Suprapubic skin (tissue), 3 donors: ENCODE results near the gene MCF2L.

ENCODE experiments used
- EP300 ChIP-seq: sonication (generic); formaldehyde crosslinking; IDR thresholded peaks from one replicate; pipeline ENCODE4 v1.6.1; 2017; ENCODE audit warnings: antibody characterized with exemption
- POLR2A ChIP-seq, 2 donors: fragments of 450-650 bp; IDR thresholded peaks; one replicate each; pipeline ENCODE4 v1.6.1; 2017; ENCODE audit warnings: antibody characterized with exemption in 2 of 2, mild to moderate bottlenecking in 2 of 2, moderate library complexity in 2 of 2
- TF ChIP-seq, protein P1 (sequence below), 2 donors: fragments of 200-600 bp in 1 of 2; fragments of 450-650 bp in 1 of 2; sonication (generic) in 1 of 2; IDR thresholded peaks; one replicate each; pipeline ENCODE4 v1.5.1; 2016 to 2019; ENCODE audit warnings: antibody characterized with exemption in 2 of 2, mild to moderate bottlenecking in 1 of 2, moderate library complexity in 1 of 2

DNA sequence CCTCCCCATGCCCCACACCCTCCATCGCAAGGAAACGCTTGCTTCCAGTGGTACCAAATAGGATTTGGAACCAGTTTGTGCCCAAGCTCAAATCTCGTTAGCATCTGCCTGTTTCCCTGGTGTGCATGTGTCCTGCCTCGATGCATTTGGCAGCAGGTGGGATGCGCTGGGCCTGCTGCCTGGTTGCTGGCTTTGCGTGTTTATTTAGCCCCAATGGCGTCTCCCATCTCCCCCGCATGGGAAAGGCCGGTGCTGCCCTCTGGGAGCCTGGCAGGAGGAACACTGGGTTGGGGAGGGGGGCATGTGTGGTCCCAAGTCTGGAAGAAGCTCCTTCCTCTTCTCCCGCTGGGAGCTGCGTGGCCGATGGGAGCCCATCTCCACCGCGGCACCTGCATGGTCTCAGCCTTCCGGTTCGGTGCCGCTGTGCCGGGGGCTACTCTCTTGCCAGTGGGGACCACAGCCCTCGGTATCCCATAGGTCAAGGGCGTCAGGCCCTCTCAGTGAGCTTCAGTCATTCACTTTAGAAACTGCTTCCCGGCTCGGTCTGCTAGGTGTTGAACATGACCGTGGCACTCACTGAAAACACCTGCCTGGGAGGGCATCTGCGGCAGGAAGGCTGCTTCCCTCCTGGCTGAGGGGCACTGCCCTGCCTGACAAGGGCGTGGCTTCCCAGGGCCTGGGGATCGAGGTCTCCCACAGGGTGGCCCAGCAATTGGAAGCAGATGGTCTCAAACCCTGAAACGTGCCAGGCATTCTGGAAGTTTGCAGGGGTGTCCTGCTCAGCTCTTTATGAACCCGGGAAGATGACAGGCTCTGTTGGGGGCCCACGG, 124.8 kb downstream of the MCF2L start:
- TF ChIP-seq POLR2A (IDR thresholded peaks at IDR 0.05) (no peak), EP300 (no peak)
- TF ChIP-seq, protein P1, sequence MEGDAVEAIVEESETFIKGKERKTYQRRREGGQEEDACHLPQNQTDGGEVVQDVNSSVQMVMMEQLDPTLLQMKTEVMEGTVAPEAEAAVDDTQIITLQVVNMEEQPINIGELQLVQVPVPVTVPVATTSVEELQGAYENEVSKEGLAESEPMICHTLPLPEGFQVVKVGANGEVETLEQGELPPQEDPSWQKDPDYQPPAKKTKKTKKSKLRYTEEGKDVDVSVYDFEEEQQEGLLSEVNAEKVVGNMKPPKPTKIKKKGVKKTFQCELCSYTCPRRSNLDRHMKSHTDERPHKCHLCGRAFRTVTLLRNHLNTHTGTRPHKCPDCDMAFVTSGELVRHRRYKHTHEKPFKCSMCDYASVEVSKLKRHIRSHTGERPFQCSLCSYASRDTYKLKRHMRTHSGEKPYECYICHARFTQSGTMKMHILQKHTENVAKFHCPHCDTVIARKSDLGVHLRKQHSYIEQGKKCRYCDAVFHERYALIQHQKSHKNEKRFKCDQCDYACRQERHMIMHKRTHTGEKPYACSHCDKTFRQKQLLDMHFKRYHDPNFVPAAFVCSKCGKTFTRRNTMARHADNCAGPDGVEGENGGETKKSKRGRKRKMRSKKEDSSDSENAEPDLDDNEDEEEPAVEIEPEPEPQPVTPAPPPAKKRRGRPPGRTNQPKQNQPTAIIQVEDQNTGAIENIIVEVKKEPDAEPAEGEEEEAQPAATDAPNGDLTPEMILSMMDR (IDR thresholded peaks at IDR 0.05) = no peak
